Skeletal muscle satellite cell (primary cell): ENCODE data around the gene CCHCR1.

Experiments
- H3K27me3 ChIP-seq: 2 replicates; pipeline ENCODE4 v1.7.0; 2013; ENCODE audit warnings: low read length; ENCODE audit not compliant: control insufficient read depth, insufficient read depth
- H3K36me3 ChIP-seq: 2 replicates; pipeline ENCODE4 v1.7.0; 2013; ENCODE audit warnings: mild to moderate bottlenecking, control low read depth, low read length; ENCODE audit not compliant: insufficient read depth
- H3K4me1 ChIP-seq: 2 replicates; pipeline ENCODE4 v1.7.0; 2013; ENCODE audit warnings: low read length; ENCODE audit not compliant: control insufficient read depth, insufficient read depth
- H3K4me2 ChIP-seq: 2 replicates; pipeline ENCODE4 v1.7.0; 2013; ENCODE audit warnings: mild to moderate bottlenecking, low read length
- H3K4me3 ChIP-seq: 2 replicates; pipeline ENCODE4 v1.7.0; 2013; ENCODE audit warnings: low read length
- H3K9ac ChIP-seq: 2 replicates; pipeline ENCODE4 v1.7.0; 2013; ENCODE audit warnings: mild to moderate bottlenecking, low read depth, low read length, moderate library complexity
- H3K9me3 ChIP-seq: replicated peaks from 2 replicates; pipeline ENCODE4 v1.7.0; 2013; ENCODE audit warnings: mild to moderate bottlenecking, control low read depth, low read length

CCHCR1 gene

GRCh38 chr6:31125162-31125561 is 32.4 kb downstream of the CCHCR1 start:
- Histone ChIP-seq H3K36me3 (no peaks in the 10 kb centered on the region), H3K9ac (no peak overlapping the region), H3K9me3 (no peaks in the 10 kb centered on the region), H3K4me3 (no peak overlapping the region), H3K27me3 (peaks cover 4% of the 10 kb centered on the region), H3K4me2 (no peak overlapping the region), H3K4me1 (peaks cover 30% of the 10 kb centered on the region)

GRCh38 chr6:31122791-31123706 is 34.6 kb downstream of the CCHCR1 start:
- no peaks in the 10 kb centered on the region for H3K27me3 ChIP-seq
- peak overlapping the region; percentile 49 for H3K4me3 ChIP-seq
- H3K4me1 ChIP-seq, result peaks cover 30% of the 10 kb centered on the region
- H3K9me3 ChIP-seq, result no peaks in the 10 kb centered on the region
- no peaks in the 10 kb centered on the region for H3K36me3 ChIP-seq
- peak overlapping the region; percentile 54 for H3K4me2 ChIP-seq
- peak overlapping the region; percentile 38 for H3K9ac ChIP-seq

- H3K4me3 ChIP-seq, result no peak overlapping the region
- no peaks in the 10 kb centered on the region for H3K27me3 ChIP-seq
- H3K4me1 ChIP-seq, result peaks cover 28% of the 10 kb centered on the region
- H3K9ac ChIP-seq, result no peak overlapping the region
- H3K36me3 ChIP-seq, result no peaks in the 10 kb centered on the region
- no peaks in the 10 kb centered on the region for H3K9me3 ChIP-seq
- H3K4me2 ChIP-seq, result no peak overlapping the region
Measured at GRCh38 chr6:31121131-31121790, 36.3 kb downstream of the CCHCR1 start.

- Histone ChIP-seq H3K4me1 (peaks cover 23% of the 10 kb centered on the region), H3K9me3 (no peaks in the 10 kb centered on the region), H3K27me3 (no peaks in the 10 kb centered on the region), H3K9ac (no peak within 1 kb of the TSS), H3K36me3 (no peaks in the 10 kb centered on the region), H3K4me2 (no peak within 1 kb of the TSS), H3K4me3 (no peak within 1 kb of the TSS)
Measured at GRCh38 chr6:31120151-31120915, 37.3 kb downstream of the CCHCR1 start, which contains the start of gene CDSN. Gene CDSN (minus strand): TSS chr6:31120446. CDS start chr6:31120419, 27 bp downstream.

- Histone ChIP-seq H3K36me3 (no peaks in the 10 kb centered on the region), H3K4me2 (no peak overlapping the region), H3K27me3 (no peaks in the 10 kb centered on the region)
Measured at GRCh38 chr6:31118178-31118577, 39.4 kb downstream of the CCHCR1 start.

GRCh38 chr6:31116661-31117385 is 40.8 kb downstream of the CCHCR1 start:
- H3K9me3 ChIP-seq, result no peaks in the 10 kb centered on the region
- no peak overlapping the region for H3K9ac ChIP-seq
- peak overlapping the region; percentile 22 for H3K4me2 ChIP-seq
- no peaks in the 10 kb centered on the region for H3K27me3 ChIP-seq
- no peak overlapping the region for H3K4me3 ChIP-seq
- no peaks in the 10 kb centered on the region for H3K36me3 ChIP-seq
- H3K4me1 ChIP-seq, result peaks cover 23% of the 10 kb centered on the region

More at GRCh38 chr6:31118178-31118577, 39.4 kb downstream of the CCHCR1 start:
- no peaks in the 10 kb centered on the region for H3K9me3 ChIP-seq
- H3K4me1 ChIP-seq, result peaks cover 34% of the 10 kb centered on the region
- H3K4me3 ChIP-seq, result no peak overlapping the region
- no peak overlapping the region for H3K9ac ChIP-seq

GRCh38 chr6:31115941-31116560 is 41.6 kb downstream of the CCHCR1 start:
- peaks cover 23% of the 10 kb centered on the region for H3K4me1 ChIP-seq
- H3K9me3 ChIP-seq, result no peaks in the 10 kb centered on the region
- no peaks in the 10 kb centered on the region for H3K27me3 ChIP-seq
- no peaks in the 10 kb centered on the region for H3K36me3 ChIP-seq
- H3K4me2 ChIP-seq, result no peak overlapping the region
- no peak overlapping the region for H3K4me3 ChIP-seq
- H3K9ac ChIP-seq, result no peak overlapping the region

GRCh38 chr6:31114970-31115849 is 42.4 kb downstream of the CCHCR1 start:
- Histone ChIP-seq H3K4me3 (peak overlapping the region; percentile 50), H3K9ac (peak overlapping the region; percentile 71), H3K27me3 (no peaks in the 10 kb centered on the region), H3K4me2 (peak overlapping the region; percentile 66), H3K9me3 (no peaks in the 10 kb centered on the region), H3K36me3 (no peaks in the 10 kb centered on the region), H3K4me1 (peaks cover 23% of the 10 kb centered on the region)

GRCh38 chr6:31114541-31114878 is 43.1 kb downstream of the CCHCR1 start, which contains the start of gene PSORS1C1:
Gene PSORS1C1 (plus strand): TSS chr6:31114800. CDS start chr6:31129633, 14,833 bp downstream.
- Histone ChIP-seq H3K27me3 (peaks cover 7% of the 10 kb centered on the region), H3K4me3 (peak within 1 kb of the TSS; percentile 50), H3K4me1 (peaks cover 23% of the 10 kb centered on the region), H3K9ac (peak within 1 kb of the TSS; percentile 71), H3K4me2 (peak within 1 kb of the TSS; percentile 66), H3K36me3 (no peaks in the 10 kb centered on the region), H3K9me3 (no peaks in the 10 kb centered on the region)
